A549 (cell line): Measurements from ENCODE around the gene ARHGAP42.

Source experiments
- BHLHE40 ChIP-seq: IDR thresholded peaks from 2 replicates; pipeline ENCODE4 v1.6.1; 2012; ENCODE audit warnings: low read depth, low read length, inconsistent platforms
- CHD2 ChIP-seq: fragments of 150-350 bp; IDR thresholded peaks from 2 replicates; pipeline ENCODE4 v1.6.1; 2014; ENCODE audit warnings: low read length; ENCODE audit not compliant: partially characterized antibody
- USF2 ChIP-seq: fragments of 450-650 bp; IDR thresholded peaks from 2 replicates; pipeline ENCODE4 v1.6.1; 2014; ENCODE audit warnings: antibody characterized with exemption

GRCh38 chr11:100948936-100949335 lies 261.8 kb downstream of the ARHGAP42 start:
- TF ChIP-seq BHLHE40 (no peak), USF2 (no peak), CHD2 (no peak)
